Measurements from ENCODE around the gene TGM3.

DNA sequence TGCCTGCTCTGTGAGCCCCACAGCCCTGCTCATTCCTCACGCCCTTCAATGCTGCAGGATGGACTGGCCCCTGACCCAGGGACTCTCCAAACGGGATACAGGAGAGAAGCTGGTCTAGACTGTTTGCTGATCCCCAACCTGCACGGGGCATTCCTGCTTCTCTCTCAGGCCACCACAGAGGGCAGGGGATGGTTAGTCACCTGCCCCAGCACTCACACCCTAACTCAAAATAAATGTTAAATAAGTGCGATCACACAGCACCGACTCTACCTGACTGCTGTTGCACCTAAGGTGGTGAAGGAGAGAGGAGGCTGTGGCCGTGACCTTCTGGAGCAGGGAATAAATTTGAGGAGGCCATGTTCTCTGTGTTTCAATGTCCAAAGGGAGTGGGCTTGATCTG is 45.0 kb downstream of the TGM3 start:
- TF ChIP-seq, protein P1, sequence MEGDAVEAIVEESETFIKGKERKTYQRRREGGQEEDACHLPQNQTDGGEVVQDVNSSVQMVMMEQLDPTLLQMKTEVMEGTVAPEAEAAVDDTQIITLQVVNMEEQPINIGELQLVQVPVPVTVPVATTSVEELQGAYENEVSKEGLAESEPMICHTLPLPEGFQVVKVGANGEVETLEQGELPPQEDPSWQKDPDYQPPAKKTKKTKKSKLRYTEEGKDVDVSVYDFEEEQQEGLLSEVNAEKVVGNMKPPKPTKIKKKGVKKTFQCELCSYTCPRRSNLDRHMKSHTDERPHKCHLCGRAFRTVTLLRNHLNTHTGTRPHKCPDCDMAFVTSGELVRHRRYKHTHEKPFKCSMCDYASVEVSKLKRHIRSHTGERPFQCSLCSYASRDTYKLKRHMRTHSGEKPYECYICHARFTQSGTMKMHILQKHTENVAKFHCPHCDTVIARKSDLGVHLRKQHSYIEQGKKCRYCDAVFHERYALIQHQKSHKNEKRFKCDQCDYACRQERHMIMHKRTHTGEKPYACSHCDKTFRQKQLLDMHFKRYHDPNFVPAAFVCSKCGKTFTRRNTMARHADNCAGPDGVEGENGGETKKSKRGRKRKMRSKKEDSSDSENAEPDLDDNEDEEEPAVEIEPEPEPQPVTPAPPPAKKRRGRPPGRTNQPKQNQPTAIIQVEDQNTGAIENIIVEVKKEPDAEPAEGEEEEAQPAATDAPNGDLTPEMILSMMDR (conservative IDR thresholded peaks at IDR 0.05): no peak
- no peak for TF ChIP-seq ZFX (IDR thresholded peaks at IDR 0.05)

Measured in C4-2B (cell line).